Activated CD8-positive, alpha-beta memory T cell treated with anti-CD3 and anti-CD28 coated beads, Interleukin-2, amount 50 U/mL, for 24 hours (primary cell): ENCODE data around the gene FBXO7.

Experiments used
- DNase-seq: peaks from one replicate; pipeline ENCODE4 v3.0.0-alpha.2; 2020; ENCODE audit errors: extremely low read depth

FBXO7 gene

DNA sequence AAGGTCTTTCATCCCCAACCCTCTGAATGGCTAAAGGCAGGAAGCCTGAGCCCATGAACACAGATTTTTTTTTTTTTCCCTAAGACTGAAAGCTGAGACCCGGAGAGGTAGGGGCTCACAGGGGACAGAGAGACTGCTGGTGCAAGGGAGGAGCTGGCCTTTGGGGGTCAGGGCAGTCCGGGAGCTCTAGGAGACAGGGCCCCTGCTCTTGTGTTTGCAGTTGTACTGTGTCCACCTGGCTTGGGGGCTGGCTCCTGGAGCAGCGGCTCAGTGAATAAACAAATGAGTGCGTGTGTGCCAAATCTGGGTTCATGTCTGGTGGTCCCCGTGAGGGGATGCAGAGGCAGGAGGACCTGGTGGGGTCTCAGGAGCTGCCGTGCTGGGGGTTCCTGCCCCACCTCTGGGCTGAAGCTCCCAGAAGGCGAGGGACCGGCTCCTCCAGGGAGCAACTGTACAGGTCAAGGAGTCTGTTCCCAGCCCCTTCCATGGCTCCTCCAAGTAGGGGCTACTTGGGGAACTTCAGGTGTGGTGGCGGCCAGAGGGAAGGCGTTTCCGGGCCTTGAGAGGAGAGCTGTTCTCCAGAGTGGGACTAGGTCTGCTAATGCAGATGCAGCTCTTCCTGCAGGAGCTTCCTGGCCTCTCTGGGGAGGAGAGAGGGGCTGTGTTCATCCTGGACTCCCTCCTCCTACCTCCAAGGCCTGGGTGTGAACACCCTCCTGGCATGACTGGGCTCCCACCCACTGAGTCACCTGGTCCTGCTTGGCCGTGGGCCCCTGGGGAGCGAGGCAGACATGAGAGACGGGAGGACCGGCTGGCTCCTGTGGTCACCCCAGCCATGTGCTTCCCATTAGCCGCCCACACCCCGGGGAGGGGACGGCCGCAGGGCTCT lies 57.6 kb downstream of the FBXO7 start:
- no peak for DNase-seq

DNA sequence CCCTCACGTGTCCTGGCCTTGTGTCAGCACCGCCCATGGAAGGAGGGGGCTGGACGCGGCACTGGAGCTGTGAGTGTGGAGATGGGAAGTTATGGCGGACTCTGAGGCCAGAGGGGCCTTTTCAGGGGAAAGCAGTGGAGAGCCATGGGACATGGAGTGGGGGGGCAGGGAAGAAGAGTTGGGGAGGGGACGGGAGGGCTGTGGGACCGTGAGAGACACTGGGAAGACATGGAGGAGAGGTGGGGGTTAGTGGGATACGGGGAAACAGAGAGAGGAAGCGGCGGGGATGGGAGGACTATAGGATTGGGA lies 58.2 kb downstream of the FBXO7 start:
- no peak for DNase-seq

DNA sequence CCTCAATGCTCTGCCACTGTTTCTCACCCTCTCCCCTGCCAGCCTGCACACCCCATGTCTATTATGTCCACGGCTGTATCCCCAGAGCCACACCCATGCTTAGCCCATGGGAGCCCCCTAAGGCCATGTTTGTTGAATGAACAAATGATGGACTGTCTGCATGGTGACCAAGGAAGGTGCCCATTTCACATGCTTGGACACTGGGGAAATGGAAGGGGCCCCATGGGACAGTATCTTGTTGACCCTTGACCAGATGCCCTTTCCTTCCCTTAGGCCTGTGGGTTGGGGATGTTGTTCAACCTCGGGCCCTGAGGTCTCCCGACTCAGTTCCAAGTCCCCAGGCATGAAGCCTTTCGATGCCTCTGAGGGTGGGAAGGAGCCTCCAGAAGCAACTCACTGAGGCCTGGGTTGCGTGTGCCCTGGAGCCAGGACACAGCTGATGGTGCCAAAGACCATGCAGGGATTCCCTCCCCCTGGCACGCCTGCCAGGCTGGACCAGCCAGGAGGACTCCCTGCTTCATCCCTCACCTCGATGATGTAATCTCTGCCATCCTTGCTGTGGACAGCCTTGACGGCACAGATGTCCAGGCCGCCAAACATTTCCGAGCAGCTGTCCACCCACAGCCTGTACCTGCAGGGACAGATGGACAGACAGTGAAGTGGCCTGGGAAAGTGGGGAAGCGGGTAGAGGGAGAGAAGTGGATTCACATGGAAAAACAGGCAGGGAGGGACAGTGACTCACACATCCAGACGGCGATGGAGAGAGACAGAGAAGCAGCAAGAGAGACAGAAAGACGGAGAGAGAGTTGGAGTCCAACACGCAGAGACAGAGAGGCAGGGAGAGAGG lies 58.9 kb downstream of the FBXO7 start:
- no peak for DNase-seq

DNA sequence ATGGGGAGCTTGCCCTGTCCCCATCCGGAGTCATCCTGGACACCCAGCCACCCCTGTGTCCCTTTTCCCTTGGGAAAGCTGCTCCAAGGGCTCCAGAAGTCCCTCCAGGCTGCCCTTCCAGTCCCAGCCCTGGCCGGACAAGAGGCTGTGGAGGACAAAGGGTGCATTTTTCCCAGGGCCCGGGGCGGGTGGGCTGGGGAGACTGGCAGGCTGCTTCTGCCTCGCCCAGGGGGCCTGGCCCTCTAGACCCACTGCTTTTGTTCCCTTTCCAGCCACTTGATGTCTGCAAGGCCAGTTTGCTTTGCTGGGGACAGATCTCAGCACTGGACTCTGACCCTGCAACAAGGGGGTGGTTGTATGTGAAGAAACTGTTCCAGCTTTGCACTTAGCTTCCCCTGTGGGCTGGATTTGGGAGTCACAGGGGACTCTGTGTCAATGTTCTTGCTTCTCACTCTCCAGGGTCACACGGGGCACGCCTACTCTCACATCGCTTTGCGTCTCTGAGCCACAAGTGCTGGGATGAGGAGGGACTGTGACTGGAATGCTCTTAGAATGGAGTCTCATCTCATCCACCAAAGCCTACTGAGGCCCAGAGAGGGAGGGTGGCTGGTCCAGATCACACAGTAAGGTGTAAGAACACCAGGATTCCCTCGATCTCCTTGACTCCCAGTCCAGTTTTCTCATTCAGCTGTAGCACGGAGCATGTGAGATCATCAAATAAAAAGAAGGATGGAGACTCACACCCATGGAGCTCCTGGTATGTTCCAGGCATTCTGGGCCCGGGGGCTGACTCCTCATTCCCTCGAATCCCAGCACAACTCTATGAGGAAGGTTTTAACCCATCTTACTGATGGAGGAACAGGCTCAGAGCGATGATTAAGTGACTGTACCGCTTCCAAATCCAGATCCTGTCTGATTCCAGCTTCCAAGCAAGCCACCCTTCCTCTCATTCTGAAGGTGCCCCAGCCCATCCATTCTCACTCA lies 59.9 kb downstream of the FBXO7 start:
- DNase-seq: no peak

DNA sequence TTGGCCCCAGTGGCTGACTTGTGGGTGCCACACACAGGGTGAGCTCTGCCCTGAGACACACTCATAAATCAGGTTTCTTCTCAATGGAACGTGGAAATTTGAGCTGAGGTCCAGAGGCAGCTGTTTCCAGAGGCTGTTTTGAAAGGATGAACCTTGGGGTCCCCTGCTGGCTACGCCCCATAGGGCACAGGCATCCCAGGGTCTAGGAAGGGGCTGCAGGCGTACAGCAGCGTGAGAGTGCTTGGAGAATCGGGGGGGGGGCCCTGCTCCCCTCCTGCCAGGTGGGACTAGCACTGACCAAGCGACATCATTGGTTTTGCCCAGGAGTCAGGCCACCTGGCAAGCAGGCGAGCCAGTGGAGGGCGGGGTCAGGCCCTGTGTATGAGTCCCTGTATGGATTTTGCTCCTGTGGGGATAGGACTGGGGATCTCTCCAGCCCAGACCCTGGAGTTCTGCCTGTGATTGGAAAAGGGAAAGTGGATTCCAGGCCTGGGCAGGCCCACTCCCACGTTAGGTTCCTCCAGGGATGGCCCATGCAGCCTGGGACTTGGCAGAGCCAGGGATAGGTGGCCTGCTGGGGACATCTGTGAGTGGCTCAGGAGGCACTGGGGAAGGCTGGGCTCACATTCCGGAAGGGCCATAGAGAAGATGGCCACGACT lies 61.0 kb downstream of the FBXO7 start:
- no peak for DNase-seq

DNA sequence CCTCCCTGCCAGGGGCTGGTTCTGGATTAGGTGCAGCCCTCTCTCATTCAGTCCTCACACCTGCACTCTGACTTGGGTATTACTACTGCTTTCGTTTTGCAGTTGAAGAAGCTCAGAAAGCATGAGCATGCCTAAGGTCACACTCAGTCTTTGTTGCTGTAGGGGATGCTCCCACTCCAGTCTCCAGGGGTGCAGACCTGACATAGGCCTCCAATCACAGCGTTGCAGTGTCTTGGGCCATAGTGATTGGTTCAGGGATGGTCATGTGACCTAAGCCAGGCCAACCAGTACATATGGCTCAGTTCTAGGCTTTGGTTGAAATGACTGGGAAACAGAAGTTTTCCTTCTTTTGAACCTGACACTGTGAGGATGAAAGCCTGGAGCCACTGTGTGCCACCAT lies 61.7 kb downstream of the FBXO7 start:
- DNase-seq: no peak

DNA sequence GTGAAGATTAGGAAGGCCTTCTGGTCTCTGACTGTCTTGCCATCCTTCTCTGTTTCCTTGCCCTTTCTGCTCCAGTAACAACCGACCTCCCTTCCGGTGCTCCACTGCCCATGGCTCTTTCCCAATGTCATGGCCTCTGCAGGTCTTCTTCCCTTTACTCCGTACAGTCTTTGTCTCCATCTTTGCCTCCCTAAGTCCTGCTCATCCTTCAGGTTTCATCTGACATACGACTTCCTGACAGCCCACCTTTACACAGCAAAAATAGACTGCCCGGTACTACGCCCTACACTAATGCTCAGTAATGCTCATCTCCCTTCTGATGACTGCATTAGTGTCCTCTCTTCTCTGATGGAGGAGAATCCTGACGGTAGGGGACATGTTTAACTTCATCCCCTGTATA lies 63.9 kb downstream of the FBXO7 start:
- DNase-seq: no peak

DNA sequence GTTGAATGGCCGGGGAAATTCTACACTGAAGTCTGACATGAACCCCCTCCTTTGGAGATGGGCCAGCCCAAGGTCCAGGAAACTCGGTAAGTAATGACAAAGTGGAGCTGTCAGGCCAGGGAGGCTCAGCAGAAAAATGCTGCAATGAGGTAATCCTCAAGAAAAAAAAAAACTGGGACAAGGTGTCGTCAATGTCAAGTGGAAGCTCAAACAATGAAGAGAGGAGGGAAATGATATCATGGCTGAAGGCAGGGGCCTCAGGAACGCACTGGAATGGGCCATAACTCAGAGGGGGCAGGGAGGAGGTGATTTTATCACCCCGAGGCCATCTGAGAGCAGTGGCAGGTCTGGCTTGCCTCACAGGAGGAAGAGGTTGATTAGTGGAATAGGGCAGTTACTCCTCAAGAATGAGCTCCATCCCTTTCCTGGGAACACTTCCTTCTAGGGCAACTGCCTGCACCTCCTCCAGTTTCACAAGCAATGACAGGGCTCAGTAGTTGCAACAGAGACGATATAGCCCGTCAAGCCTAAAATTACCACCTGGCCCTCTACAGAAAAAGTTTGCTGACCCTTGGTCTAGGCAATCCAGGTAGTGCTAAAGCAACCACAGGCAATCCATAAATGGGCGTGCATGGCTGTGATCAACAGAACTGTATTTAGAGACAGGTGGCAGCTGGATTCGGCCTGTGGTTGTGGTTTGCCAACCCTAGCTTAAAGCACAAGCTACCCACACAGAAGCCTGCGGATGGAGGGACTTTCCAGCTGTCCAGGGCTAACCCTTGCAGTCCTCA lies 65.2 kb downstream of the FBXO7 start:
- no peak for DNase-seq

DNA sequence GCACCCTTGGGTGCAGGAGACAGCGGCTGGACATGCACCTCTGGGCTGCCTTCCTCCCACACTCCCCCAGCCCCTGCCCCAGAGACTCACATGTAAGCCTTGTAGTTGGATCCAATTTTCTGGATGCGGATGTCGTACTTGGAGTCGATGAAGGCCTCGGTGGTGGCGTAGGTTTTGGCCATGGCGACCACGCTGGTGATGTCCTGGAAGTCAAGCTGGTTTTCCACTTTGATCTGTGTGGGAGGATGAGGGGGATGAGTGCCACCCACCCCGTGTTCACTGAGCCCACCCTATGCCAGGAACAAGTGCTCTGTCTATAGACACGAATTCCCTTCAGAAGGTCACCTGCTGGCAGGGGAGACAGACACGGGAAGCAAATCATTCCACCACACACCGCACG lies 66.9 kb downstream of the FBXO7 start:
- DNase-seq: no peak

DNA sequence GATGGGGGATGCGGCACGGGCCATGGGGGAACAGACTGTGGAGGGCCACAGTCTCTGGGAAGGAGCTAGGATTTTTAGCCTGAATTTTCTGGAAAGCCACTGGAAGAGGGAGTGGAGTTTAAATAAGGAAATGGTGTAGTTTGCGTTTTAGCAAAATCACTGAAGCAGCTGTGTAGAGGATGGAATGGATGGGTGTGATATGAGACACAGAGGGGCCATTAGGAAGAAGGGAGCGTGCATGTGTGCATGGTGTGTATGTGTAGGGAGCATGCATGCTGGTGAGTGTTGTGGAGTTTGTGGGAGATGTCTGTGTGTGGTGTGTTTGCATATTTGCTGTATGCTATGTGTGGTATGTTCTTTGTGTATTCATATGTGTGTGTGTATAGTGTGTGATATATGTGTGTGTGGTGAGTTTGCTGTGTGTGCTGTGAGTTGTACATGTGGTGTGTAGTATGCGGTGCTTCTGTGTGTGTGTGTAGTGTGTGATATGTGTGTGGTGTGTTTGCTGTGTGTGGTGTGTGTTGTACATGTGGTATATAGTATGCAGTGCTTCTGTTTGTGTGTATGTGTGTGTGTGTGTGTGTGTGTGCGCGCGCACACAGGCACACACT lies 67.6 kb downstream of the FBXO7 start:
- DNase-seq: no peak

DNA sequence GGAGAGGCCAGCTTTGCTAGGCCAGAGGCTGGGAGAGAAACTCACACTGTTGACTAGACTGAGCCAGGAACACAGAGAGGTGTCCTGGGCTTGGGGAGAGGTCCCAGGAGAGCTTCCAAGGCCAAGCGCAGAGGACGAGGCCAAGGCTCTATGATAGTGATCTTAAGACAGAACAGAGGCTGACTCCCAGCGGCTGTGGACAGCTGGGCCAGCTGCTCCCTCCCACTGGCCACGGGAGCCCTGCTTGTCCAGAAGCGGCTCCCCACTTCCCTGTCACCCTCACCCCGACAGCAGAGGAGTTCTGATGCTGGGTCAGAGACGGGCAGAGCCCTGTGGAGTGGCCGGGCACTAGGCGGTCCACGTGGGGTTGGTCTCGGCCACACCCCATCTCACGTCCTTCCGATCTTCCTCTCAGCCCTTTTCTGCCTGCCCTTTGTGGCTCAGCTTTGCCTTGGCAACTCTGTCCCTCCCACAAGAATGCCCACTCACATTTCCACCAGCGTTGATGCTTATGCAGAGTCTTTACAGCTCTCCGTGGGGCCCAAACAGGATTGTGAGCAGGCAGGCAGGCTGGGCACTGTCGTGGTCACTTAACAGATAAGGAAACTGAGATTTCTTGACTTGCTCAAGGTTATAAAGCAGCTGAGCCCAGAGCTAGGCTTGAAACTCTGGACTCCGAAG lies 68.2 kb downstream of the FBXO7 start:
- no peak for DNase-seq

DNA sequence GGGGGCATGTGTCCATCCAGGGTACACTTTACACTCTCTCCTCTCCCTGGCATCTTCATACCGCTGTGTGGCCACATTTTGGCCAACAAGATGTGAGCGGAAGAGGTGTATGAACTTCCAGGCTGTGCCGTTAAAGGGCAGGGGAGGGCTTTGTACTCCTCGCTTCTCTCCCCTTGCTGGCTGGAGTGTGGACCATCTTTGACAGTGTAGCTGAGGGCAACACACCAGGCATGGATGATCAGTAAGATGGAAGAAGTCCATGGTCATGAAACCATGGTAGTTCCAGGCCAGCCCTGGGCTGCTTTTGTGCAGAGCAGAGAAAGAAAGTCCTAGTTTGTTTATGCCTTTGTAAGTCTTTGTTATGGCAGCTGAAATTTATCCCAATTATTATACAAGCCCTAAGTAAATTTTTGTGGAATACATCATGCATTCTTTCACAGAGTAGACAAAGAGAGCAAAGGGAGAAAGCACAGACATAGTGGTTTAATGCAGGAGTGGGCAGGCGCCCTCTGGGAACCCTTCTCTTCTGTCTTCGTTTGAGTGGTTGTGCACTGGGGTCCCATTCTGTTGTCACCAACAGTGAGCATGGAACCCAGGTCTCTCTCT lies 70.4 kb downstream of the FBXO7 start:
- DNase-seq: no peak

DNA sequence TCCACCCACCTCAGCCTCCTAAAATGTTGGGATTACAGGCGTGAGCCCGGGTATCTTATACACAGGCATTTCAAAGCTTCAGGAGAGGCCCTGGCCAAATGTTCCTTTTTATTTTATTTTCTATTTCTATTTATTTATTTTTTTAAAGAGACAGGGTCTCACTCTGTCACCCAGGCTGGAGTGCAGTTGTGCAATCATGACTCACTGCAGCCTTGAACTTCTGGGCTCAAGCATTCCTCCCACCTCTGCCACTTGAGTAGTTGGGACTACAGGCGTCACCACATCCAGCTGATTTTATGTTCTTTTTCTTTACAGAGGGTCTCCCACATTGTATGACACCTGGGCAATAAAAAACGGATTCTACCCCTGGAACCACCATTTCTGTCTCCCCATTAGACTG lies 71.2 kb downstream of the FBXO7 start:
- no peak for DNase-seq

DNA sequence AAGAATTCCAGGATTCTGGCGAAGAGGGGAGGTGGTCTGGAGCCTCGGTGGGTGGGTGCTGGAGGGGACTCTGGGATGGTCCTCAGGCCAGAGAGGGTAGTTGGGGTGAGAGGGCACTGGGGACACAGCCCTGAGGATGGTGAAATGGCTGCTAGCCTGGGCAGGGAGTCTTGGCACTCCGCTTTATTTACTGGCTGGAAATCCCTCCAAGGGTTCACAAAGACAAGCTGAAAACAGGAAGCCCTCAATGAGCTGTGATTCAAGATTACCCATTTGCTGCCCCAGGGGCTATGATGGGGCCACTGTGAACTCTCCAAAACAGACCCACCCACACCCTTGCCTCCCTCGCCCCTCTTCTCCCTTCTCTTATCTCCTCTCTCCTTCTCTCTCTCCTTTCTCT lies 71.9 kb downstream of the FBXO7 start:
- DNase-seq: no peak

DNA sequence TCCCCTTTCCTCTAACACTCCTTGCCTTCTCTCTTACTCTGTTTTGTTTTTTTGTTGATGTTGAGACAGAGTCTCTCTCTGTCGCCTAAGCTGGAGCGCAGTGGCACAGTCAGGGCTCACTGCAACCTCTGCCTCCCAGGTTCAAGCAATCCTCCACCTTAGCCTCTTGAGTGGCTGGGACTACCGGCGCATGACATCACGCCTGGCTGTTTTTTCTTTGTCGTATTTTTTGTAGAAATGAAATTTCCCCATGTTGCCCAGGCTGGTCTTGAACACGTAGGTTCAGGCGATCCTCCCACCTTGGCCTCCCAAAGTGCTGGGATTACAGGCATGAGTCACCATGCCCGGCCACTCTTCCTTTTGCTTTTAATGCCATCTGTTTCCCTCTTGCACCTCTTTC lies 72.3 kb downstream of the FBXO7 start:
- no peak for DNase-seq

DNA sequence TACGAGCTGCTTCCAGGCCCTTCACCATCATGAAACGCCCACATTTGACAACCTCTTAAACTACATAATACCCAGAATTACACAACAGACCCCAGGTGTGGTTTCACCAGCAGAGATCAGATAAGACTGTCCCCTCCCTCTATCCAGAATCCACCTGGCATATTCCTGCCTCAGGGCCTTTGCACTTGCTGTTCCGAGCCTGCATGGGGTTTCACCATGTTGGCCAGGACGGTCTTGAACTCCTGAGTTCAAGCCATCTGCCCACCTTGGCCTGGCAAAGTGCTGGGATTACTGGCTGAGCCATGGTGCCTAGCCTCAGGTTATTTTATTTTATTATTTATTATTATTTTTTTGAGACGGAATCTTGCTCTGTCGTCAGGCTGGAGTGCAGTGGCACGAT lies 73.4 kb downstream of the FBXO7 start:
- no peak for DNase-seq
